ENCODE measurements around the gene MRPL1.
"Not testable (repeated sequence)": the region's sequence is repeated elsewhere in the genome, so short reads cannot be mapped to it uniquely, and the experiment has no call there.

MRPL1 gene

GRCh38 chr4:77963004-77963403, 100.4 kb downstream of the MRPL1 start:
- DNase-seq (ENCODE audit: low read depth in 2 of 2, low spot score in 1 of 2), result no peak

- DNase-seq (ENCODE audit: low read depth in 2 of 2, low spot score in 1 of 2), result not testable (repeated sequence)
Observed at GRCh38 chr4:77973657-77974056, 111.0 kb downstream of the MRPL1 start.

- DNase-seq (ENCODE audit: low read depth in 2 of 2, low spot score in 1 of 2), result not testable (repeated sequence)
Observed at GRCh38 chr4:77982900-77983540, 120.4 kb downstream of the MRPL1 start.

- not testable (repeated sequence) for DNase-seq (ENCODE audit: low read depth in 2 of 2, low spot score in 1 of 2)
Observed at GRCh38 chr4:77983612-77984311, 121.1 kb downstream of the MRPL1 start.

GRCh38 chr4:77989968-77990367, 127.3 kb downstream of the MRPL1 start:
- DNase-seq (ENCODE audit: low read depth in 2 of 2, low spot score in 1 of 2), result no peak

GRCh38 chr4:77990456-77990855, 127.8 kb downstream of the MRPL1 start:
- DNase-seq (ENCODE audit: low read depth in 2 of 2, low spot score in 1 of 2), result no peak

GRCh38 chr4:77990904-77991358, 128.3 kb downstream of the MRPL1 start:
- DNase-seq (ENCODE audit: low read depth in 2 of 2, low spot score in 1 of 2), result no peak

- no peak for DNase-seq (ENCODE audit: low read depth in 2 of 2, low spot score in 1 of 2)
Observed at GRCh38 chr4:77992581-77992980, 130.0 kb downstream of the MRPL1 start.

- no peak for DNase-seq (ENCODE audit: low read depth in 2 of 2, low spot score in 1 of 2)
Observed at GRCh38 chr4:77994194-77994721, 131.6 kb downstream of the MRPL1 start.

- DNase-seq (ENCODE audit: low read depth in 2 of 2, low spot score in 1 of 2), result no peak
Observed at GRCh38 chr4:77996076-77996475, 133.4 kb downstream of the MRPL1 start.

GRCh38 chr4:78001531-78001930, 138.9 kb downstream of the MRPL1 start:
- DNase-seq (ENCODE audit: low read depth in 2 of 2, low spot score in 1 of 2), result no peak

GRCh38 chr4:78002260-78002659, 139.6 kb downstream of the MRPL1 start:
- no peak for DNase-seq (ENCODE audit: low read depth in 2 of 2, low spot score in 1 of 2)

Data from stimulated activated CD8-positive, alpha-beta memory T cell treated with anti-CD3 and anti-CD28 coated beads, Interleukin-4, amount 100 ng/mL, for 1 hour (primary cell).